Fibroblast of pulmonary artery (primary cell): ENCODE results near the gene PIERCE2.
"Not testable (repeated sequence)": the region's sequence is repeated elsewhere in the genome, so short reads cannot be mapped to it uniquely, and the experiment has no call there.

ENCODE experiments used
- DNase-seq: peaks from one replicate; pipeline ENCODE4 v3.0.0-alpha.2; 2010; ENCODE audit warnings: low read depth
- H3K4me3 ChIP-seq: replicated peaks from 2 replicates; pipeline ENCODE4 v1.5.1; 2011; ENCODE audit warnings: low read depth, mild to moderate bottlenecking, control low read depth, low read length, moderate library complexity
- TF ChIP-seq, protein P1 (sequence below): IDR thresholded peaks from 2 replicates; pipeline ENCODE4 v1.5.1; 2011; ENCODE audit warnings: mild to moderate bottlenecking, control low read depth, low read length, inconsistent platforms; ENCODE audit errors: missing control alignments

PIERCE2 gene

GRCh38 chr15:55434989-55435825, 26.9 kb downstream of the PIERCE2 start:
- peak; percentile 80 for DNase-seq
- H3K4me3 ChIP-seq: no peak overlapping the region
- TF ChIP-seq, protein P1, sequence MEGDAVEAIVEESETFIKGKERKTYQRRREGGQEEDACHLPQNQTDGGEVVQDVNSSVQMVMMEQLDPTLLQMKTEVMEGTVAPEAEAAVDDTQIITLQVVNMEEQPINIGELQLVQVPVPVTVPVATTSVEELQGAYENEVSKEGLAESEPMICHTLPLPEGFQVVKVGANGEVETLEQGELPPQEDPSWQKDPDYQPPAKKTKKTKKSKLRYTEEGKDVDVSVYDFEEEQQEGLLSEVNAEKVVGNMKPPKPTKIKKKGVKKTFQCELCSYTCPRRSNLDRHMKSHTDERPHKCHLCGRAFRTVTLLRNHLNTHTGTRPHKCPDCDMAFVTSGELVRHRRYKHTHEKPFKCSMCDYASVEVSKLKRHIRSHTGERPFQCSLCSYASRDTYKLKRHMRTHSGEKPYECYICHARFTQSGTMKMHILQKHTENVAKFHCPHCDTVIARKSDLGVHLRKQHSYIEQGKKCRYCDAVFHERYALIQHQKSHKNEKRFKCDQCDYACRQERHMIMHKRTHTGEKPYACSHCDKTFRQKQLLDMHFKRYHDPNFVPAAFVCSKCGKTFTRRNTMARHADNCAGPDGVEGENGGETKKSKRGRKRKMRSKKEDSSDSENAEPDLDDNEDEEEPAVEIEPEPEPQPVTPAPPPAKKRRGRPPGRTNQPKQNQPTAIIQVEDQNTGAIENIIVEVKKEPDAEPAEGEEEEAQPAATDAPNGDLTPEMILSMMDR: peak; percentile 74

DNA sequence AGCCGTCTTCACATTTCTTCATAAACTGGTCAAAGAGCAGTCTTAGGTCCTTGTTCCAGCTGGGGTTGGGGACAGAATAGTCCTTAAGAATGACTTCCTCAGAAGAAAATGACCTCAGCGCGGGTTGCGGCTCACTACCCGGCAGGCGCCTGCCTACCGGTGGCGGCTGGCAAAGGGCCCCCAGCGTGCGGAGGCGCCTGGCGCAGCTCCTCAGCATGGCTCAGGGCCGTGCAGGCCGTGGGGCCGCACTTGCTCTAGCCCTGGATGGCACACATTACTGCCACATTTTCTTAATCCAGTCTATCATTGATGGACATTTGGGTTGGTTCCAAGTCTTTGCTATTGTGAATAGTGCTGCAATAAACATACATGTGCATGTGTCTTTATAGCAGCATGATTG, 34.8 kb downstream of the PIERCE2 start:
- DNase-seq, H3K4me3 ChIP-seq: not testable (repeated sequence)

DNA sequence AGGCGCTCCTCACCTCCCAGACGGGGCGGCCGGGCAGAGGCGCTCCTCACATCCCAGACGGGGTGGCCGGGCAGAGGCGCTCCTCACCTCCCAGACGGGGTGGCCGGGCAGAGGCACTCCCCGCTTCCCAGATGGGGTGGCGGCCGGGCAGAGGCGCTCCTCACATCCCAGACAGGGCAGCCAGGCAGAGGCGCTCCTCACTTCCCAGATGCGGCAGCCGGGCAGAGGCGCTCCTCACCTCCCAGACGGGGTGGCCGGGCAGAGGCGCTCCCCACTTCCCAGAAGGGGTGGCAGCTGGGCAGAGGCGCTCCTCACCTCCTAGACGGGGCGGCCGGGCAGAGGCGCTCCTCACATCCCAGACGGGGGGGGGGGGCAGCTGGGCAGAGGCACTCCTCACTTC, 37.6 kb downstream of the PIERCE2 start:
- DNase-seq: not testable (repeated sequence)

GRCh38 chr15:55446379-55447029, 38.2 kb downstream of the PIERCE2 start:
- H3K4me3 ChIP-seq, DNase-seq: not testable (repeated sequence)

More for the DNA sequence above, 37.6 kb downstream of the PIERCE2 start:
- H3K4me3 ChIP-seq: not testable (repeated sequence)

DNA sequence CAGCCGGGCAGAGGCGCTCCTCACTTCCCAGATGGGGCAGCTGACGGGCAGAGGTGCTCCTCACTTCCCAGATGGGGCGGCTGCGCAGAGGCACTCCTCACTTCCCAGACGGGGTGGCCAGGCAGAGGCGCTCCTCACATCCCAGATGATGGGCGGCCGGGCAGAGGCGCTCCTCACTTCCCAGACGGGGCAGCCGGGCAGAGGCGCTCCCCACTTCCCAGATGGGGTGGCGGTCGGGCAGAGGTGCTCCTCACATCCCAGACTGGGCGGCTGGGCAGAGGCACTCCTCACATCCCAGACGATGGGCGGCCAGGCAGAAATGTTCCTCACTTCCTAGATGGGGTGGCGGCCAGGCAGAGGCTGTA, 38.7 kb downstream of the PIERCE2 start:
- H3K4me3 ChIP-seq, DNase-seq: not testable (repeated sequence)

- DNase-seq: no peak
- H3K4me3 ChIP-seq: no peak overlapping the region
- TF ChIP-seq, protein P1: no peak
These were observed 49.2 kb downstream of the PIERCE2 start for GRCh38 chr15:55457401-55458022.

DNA sequence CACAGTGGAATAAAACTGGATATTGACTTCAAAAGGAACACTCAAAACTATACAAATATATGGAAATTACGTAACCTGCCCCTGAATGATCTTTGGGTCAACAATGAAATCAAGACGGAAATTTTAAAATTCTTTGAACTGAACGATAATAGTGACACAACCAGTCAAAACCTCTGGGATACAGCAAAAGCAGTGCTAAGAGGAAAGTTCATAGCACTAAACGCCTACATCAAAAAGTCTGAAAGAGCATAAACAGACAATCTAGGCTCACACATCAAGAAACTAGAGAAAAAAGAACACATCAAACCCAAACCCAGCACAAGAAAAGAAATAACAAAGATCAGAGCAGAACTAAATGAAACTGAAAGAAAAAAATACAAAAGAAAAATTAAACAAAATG, 53.2 kb downstream of the PIERCE2 start:
- no peak overlapping the region for H3K4me3 ChIP-seq
- TF ChIP-seq, protein P1: no peak
- no peak for DNase-seq

DNA sequence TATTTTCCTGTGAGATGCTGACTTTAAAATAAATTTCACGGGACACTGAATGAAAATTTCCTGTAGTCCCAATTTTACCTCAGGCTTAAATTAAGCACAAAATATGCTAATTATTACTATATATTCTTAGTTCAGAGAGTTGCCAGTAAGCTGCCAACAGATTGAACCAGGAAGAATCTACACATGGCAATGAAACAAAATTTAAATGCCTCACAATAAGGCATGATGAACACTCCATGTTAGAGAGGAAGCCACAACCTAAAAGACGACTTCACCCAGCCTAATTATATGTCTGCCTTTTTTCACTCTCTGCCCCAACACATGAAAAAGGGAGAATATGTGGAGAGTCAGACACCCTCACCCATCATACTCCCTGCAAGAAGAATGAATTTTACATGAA, 60.0 kb downstream of the PIERCE2 start:
- TF ChIP-seq, protein P1: no peak
- H3K4me3 ChIP-seq: no peak overlapping the region
- DNase-seq: no peak
